T-helper 9 cell (primary cell): Measurements from ENCODE around the gene CYP1B1.

Source experiments
- DNase-seq: peaks from one replicate; pipeline ENCODE4 v3.0.0-alpha.2; 2020

Gene CYP1B1

DNA sequence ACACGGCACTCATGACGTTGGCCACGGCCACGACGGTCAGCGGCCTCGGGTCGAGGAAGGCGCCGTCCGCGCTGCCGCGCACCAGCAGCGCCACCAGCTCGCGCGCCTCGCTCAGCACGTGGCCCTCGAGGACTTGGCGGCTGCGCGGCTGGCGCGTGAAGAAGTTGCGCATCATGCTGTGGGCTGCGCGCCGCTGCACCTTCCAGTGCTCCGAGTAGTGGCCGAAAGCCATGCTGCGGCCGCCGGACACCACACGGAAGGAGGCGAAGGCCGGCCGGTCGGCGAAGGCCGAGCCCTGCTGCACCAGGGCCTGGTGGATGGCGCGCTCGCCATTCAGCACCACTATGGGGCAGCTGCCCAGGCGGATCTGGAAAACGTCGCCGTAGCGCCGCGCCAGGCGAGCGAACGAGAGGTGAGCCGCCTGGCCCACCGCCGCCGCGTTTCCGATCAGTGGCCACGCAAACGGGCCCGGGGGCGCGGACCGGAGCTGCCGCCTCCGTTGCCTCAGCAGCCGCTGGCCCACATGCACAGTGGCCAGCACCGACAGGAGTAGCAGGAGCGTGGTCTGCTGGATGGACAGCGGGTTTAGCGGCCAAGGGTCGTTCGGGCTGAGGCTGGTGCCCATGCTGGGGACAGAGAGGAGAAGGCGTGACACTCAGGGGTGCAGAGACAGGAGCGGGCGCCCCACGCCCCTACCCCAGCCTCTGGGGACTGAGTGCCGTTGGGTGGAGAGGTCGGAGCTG, 1.0 kb downstream of the CYP1B1 start:
- no peak for DNase-seq

GRCh38 chr2:38074058-38074763, 1.7 kb downstream of the CYP1B1 start:
- no peak for DNase-seq

DNA sequence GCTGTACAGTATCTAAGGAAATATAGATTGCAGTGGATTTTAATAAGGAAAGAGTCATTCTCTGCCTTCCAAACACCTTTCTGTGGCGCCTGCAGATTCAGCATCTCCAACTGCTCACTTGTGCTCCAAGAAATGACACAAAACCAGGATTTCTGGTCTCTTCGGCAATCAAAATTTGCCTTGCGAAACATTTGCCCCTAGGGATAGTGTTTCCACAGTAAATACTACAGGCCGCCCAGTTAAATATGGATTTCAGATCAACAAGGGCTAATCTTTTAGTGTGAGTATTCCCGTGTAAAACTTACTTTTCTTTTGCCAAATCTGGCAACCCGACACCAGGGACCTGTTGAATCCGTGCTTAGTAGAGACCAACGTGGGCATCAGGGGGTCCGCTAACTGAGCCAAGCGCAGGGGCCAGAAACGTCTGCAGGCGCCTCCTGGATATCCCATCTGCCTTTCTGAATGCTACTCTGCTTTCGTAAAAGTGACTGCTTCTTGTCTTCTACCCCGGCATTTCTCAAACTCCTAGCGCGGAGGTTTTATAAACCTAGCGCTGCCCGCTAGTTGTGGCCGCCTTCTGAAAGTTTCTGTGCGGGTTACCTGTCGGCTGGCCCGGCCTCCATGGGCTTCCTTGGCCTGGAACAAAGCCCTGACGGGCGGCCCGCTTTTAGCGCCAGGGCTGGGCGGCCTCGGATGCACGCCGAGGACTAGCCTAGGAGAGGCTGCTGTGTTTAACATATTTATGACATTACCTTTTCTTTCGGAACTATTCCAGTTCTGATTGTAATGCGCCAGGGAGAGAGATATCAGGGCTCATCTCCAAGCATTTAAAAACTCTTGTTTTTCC, 2.5 kb downstream of the CYP1B1 start:
- no peak for DNase-seq

DNA sequence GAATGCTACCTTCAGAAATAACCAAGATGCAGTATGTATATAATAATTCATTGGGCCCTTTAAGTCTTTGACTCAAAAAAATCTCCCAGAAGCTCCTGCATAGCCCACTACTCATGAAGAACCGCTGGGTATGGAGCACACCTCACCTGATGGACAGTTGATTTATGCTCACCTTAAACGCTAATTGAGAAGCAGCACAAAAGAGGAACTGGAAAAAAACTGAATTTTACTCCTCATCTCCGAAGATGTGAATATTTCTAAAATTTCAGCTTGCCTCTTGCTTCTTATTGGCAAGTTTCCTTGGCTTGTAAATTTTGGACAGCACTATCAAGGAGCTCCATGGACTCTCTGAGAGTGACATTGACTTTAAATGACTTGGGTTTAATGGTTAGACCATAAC, 5.5 kb downstream of the CYP1B1 start:
- DNase-seq = no peak

- DNase-seq = no peak
Measured at GRCh38 chr2:38068234-38068633, 7.7 kb downstream of the CYP1B1 start.

DNA sequence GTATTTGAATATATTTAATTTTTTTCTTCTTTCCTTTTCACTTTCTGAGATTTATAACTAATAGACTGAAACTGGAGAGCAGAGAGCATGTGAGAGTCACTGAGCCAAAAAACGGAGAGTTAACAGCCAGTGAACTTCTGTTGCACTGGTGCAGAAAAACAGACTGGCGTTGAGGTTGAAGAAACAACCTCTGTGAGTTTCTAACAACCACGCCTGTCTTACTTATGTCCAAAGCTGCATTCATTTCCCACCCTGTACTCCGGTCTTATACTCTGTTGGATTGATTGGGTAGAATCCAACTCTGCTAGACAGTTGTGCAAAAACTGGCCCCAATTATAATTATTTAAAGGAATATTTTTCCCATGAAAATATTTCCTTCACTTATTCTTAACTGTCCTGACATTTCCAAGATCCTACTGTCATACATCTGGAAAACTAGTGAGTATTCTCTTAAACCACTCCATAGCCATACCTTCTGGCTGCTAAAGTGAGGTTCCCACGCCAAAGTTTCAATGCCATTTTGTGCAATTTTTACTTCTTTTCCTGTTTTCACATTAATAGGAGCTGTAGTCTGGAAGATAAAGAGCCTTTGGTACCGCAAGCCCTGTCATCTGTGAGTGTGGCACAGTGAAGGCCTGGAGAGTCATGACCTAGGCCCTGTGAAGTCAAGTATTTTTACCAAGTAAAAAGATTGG, 9.4 kb downstream of the CYP1B1 start:
- DNase-seq = no peak

- no peak for DNase-seq
Measured at GRCh38 chr2:38065502-38066135, 10.3 kb downstream of the CYP1B1 start.

- DNase-seq = no peak
Measured at GRCh38 chr2:38064801-38065501, 11.0 kb downstream of the CYP1B1 start.

DNA sequence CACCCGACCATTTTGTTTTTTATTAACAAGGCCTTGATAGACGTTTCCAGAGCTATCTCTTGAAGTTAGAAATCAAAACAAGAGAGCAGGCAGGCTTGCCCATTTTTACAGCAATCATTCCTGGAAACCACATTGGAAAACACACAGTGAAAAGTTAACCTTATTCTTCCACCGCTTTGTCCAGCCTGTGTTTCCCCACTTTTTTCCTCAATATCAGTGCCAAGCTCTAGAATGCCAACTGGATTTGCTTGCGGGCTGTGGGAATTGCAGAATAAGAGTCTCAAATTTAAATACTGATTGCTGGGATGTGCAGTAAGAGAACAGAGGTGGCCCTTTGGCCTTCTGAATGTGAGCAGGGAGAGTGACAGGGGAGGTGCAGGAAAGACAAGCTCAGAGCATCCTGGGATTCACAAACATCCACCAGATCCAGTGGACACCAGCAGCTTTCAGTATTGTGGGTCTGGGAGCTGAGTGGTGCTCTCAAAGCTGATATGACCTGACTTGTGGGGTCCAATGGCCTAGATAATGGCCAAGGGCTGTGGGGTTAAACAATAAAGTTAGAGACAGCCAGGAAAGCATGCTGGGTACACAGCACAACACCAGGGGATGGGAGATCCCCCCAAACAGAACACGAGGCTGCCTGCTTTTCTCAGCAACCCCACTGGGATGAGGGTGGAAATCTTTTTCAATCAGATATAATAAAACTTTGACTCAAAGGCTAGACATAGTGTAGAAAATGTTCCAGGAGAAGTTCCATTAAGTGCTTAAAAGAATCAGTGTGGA, 15.5 kb downstream of the CYP1B1 start:
- DNase-seq = no peak

DNA sequence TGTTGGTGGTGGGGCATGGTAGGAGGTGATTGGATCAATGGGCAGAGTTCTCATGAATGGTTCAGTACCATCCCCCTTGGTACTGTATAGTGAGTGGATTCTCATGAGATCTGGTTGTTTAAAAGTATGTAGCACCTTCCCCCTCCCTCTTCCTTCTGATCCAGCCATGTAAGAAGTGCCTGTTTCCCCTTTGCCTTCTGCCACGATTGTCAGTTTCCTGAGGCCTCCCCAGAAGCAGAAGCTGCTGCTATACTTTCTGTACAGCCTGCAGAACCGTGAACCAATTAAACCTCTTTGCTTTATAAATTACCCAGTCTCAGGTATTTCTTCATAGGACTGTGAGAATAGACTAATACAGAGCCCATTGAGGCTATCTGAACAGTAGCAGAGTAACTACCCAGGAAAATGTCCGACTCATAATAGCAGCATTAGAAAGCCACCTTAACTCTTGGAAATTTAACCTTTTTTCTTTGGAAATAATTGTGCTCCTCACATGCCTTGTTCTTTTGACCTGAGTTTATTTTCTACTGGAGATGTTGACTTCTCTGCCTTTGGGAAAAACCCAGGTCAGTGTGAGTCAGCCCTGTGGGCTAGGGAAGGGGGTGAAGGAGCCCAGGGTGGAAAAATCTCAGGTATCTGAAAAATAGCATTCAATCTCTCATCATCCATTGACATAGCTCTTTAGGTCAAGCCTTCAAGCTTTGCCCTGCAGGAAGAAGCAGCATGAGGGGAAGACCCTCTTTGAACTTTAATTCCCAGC, 18.1 kb downstream of the CYP1B1 start:
- no peak for DNase-seq

DNA sequence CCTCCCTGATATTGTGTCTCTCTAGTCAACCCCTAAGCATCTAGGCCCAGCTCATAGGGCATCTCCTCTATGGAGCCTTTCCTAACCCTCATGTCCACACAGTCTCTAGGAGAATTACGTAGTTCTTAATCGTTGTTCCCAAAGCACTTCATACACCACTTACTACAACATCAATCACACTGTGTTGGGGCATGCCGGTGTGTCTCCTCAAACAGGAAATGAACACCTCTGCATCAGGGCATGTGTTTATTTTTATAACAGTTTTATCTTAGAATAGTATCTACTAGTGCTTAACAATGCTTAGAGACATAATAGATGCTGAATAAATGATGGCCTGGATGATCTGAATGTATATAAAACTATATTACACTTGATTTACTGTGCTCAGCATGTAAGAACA, 19.7 kb downstream of the CYP1B1 start:
- no peak for DNase-seq

DNA sequence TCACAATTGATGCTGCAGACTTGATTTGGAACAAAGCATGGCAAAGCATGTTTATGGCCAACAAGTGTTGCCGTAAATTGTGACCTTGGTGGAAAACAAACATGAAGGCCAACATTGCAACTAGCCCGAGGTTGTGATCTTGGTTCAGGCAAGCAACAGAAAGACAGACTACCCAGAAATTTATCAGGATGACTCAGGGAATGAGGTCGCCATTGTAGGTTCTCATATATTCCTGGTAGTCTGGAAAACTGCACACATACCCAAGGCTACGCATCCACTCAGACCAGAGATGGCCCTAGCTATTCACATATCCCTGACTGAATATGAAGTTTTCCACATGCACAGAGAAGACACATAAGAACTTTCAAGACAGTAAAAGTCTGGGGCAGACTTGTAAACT, 30.1 kb downstream of the CYP1B1 start:
- DNase-seq = no peak

DNA sequence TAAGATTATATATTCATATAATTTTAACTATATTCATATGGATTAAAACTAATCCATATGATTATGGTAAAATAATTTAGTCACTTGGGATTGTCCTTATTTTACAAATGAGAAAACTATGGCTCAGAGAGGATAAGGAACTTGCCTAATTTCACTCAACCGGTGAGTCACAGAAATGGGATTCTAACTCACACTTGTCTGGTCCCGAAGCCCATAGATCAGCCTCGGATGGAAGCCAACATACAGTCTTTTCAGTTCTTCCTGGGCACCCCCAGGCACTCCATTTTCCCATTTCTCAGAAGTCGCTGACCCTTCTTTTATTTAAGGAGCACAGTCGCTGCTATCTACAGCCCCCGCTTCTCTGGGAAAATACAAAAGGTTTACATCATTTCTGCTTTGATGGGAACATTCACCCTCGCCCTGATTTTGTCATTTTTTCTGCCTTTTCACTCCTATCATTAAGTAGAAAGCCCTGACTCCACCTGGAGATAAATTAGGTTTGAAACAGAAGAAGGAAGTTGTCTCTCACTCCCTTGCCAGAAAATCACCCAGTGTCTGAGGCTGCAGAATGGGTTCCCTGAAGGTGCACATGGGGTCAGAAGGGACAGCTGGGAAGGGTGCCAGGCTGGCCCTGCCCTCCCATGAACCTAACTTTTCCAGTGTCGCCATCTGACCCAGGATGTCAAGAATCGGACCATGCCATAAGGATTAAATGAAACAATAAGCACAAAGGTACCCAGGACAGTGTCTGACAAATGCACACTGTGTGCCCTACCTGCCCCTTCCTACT, 36.6 kb downstream of the CYP1B1 start:
- no peak for DNase-seq

DNA sequence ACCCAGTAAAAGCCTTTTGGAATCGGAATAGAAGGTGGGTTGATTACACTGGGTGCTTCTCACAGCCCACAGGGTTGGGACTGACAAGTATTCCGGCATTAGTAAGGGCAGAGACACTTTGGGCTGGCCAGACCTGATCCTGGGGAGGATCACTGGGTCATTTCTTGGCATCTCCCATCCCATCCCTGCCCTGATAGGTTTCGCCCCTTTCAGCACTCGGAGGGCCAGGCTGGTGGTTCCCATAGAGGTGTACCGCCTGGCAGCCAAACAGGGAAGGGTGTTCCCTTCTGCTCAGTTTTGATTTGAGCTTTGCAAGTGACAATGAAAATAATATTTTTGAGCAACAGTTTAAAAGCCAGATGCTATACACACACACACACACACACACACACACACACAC, 37.3 kb downstream of the CYP1B1 start:
- DNase-seq = no peak

DNA sequence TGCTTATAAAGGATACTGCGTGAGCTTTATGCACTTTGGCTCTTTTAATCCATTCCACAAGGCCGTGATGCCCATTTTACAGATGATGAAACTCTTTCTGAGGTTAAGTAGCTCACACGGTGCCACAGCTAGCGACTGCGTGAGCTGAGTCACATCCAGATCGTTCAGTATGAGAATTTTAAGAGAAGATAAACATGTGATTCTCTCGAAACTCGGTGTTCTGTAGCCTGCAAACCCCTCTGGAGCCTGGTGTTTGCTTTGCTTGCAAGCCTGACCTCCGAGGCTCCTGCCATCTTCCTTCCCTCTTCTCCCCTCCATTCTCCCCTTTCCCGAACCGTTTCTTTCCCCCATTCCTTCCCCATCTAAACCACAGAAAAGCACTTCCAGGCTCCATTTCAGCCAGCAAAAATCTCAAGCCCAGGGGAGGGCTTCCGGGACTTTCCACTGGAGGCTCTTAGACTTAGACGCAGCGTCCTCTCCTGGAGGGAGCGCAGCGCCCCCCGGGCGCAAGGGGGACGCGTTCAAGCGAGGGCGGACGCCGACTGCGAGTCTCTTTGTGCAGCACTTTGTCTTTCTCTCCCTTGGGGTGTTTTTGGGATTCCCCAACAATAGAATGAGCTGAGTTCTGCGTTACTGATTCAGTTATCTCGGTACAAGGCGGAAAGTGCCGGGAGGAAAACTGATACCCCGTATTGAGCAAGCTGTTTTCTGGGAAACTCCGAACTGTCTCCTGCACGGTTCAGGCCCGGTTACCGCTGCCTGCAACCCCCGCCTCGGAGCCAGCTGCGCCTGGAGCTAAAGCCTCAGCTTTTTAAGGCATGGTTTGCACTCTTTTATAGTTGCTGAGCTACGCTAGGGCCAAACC, 38.0 kb downstream of the CYP1B1 start:
- no peak for DNase-seq

DNA sequence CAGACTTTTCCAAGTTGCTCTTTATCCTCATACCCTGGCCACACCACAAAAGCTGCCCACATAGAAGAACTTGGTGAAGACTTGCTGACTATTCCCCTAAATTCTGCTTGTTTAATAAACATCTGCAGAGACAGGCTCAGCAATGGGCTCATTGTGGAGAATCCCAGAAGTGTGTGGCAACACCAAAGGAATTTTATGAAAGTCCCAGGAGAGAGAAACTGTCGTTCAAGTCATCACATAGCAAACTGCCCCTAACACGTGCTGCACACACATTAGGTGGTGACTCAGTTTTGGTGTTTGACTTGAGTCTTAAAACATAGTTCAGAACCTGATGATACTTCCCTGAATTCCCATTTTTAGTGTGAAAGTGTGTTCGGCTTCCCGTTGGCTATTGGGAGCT, 38.6 kb downstream of the CYP1B1 start:
- no peak for DNase-seq

DNA sequence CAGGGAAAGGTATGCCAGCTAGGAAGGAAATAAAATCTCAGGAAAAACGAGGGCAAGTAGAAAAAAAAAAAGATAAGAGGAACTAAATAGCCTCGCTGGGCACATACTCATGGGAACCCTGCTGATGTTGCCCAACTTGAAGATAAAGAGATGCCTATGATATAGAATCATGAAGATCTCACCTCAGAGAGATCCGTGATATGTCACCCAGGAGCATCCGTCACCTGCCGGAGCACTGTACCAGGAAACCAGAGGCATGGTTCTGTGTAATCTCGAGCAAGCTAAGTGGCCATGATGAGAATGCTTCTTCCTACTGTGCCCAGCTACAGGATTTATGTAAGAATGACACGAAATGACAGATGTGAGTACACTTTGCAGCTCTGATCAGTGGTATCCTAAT, 40.0 kb downstream of the CYP1B1 start:
- DNase-seq = no peak

GRCh38 chr2:38033646-38034045, 42.3 kb downstream of the CYP1B1 start:
- no peak for DNase-seq
